DND-41 (cell line): ENCODE results near the gene NDUFAF4.

Experiments used
- CTCF ChIP-seq: IDR thresholded peaks from 2 replicates; pipeline ENCODE4 v1.5.1; 2012; ENCODE audit warnings: borderline replicate concordance, low read length, moderate library complexity, mild to moderate bottlenecking; ENCODE audit not compliant: poor library complexity, severe bottlenecking; ENCODE audit errors: extremely low read depth
- EZH2 ChIP-seq: IDR thresholded peaks from 3 replicates; pipeline ENCODE4 v1.6.1; 2012; ENCODE audit warnings: borderline replicate concordance, low read depth, mild to moderate bottlenecking, moderate library complexity, low read length, inconsistent platforms; ENCODE audit not compliant: severe bottlenecking

GRCh38 chr6:96913621-96914020, 15.9 kb upstream of the NDUFAF4 start:
- TF ChIP-seq EZH2 = no peak
- no peak for TF ChIP-seq CTCF
